ENCODE measurements around the gene NELFB.

DNA sequence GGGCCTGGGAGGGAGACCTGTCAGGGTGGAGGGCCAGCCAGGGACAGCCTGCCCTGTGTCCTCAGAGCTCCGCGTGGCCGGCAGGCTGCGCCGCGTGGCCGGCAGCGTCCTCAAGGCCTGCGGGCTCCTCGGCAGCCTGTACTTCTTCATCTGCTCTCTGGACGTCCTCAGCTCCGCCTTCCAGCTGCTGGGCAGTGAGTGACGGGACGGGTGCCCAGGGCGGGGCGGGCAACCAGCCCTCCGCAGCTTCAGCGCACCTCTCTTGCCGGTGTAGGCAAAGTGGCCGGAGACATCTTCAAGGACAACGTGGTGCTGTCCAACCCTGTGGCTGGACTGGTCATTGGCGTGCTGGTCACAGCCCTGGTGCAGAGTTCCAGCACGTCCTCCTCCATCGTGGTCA is 22.6 kb upstream of the NELFB start:
- TF ChIP-seq, protein P1, sequence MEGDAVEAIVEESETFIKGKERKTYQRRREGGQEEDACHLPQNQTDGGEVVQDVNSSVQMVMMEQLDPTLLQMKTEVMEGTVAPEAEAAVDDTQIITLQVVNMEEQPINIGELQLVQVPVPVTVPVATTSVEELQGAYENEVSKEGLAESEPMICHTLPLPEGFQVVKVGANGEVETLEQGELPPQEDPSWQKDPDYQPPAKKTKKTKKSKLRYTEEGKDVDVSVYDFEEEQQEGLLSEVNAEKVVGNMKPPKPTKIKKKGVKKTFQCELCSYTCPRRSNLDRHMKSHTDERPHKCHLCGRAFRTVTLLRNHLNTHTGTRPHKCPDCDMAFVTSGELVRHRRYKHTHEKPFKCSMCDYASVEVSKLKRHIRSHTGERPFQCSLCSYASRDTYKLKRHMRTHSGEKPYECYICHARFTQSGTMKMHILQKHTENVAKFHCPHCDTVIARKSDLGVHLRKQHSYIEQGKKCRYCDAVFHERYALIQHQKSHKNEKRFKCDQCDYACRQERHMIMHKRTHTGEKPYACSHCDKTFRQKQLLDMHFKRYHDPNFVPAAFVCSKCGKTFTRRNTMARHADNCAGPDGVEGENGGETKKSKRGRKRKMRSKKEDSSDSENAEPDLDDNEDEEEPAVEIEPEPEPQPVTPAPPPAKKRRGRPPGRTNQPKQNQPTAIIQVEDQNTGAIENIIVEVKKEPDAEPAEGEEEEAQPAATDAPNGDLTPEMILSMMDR (IDR thresholded peaks at IDR 0.05): no peak
- no peak for TF ChIP-seq POLR2A (IDR thresholded peaks at IDR 0.05)

Data from thyroid gland (tissue), 4 donors.